ENCODE data around the gene FUNDC2. TPM values are rescaled to one million over a fixed set of nuclear protein-coding genes. Genes with fewer than 3 reads are reported as not detected.

FUNDC2 gene
- total and polyA plus RNA-seq, 2 of the 4 experiments (the other 2 are of a cell fraction), result 42.5 to 51.7 TPM

GRCh38 chrX:155056471-155056870 is 29.8 kb downstream of the FUNDC2 start:
- no peak overlapping the region for H3K9ac ChIP-seq (ENCODE audit: low read depth, low read length)
- CTCF ChIA-PET, result interaction anchor here (0.9 kb wide), 1 partner anchor 11 kb away, joined by 4 read pairs; no protein-coding TSS in a partner anchor
- dilution Hi-C loops (cut with HindIII; ENCODE audit: low sequenced_read_pairs, unreplicated experiment), result no loop called here

More at GRCh38 chrX:155056471-155056870, 29.8 kb downstream of the FUNDC2 start:
- Histone ChIP-seq H3K9me3 (ENCODE audit: control insufficient read depth, insufficient read depth, low read length) (no peaks in the 10 kb centered on the region), H2AK5ac (ENCODE audit: low read depth, low read length) (no peak overlapping the region), H3K36me3 (ENCODE audit: control insufficient read depth, insufficient read depth, low read length) (peaks cover 2% of the 10 kb centered on the region), H3K14ac (replicated peaks; ENCODE audit: low read depth, low read length) (no peak overlapping the region), H4K91ac (ENCODE audit: insufficient read depth, low read depth, low read length) (no peak overlapping the region), H4K8ac (ENCODE audit: low read depth in 2 of 2, low read length in 2 of 2) (no peak overlapping the region), H2BK15ac (ENCODE audit: low read depth, low read length) (no peak overlapping the region), H2AK9ac (replicated peaks; ENCODE audit: low read depth, low read length, poor library complexity) (no peak overlapping the region), H3K27me3 (ENCODE audit: control insufficient read depth, insufficient read depth, low read length) (no peaks in the 10 kb centered on the region), H3K56ac (ENCODE audit: extremely low read depth, insufficient read depth, low read length) (no peak overlapping the region), H3K18ac (ENCODE audit: low read depth, low read length) (no peak overlapping the region), H3K4me2 (ENCODE audit: low read depth, low read length) (no peak overlapping the region), H3K9me1 (ENCODE audit: insufficient read depth, low read length) (no peaks in the 10 kb centered on the region), H3K4me3 (ENCODE audit: insufficient read depth, low read depth, low read length) (no peak overlapping the region), H3K79me1 (ENCODE audit: low read depth in 1 of 2, low read length in 2 of 2) (no peaks in the 10 kb centered on the region), H2BK5ac (ENCODE audit: low read depth, low read length, poor library complexity, severe bottlenecking) (no peak overlapping the region), H2BK20ac (ENCODE audit: low read depth, low read length) (no peak overlapping the region), H3K4me1 (ENCODE audit: control insufficient read depth, insufficient read depth, low read length) (no peaks in the 10 kb centered on the region), H3K27ac (ENCODE audit: insufficient read depth, low read length) (no peak overlapping the region), H4K5ac (ENCODE audit: low read depth, low read length) (no peak overlapping the region), H3K23ac (ENCODE audit: low read depth, low read length) (no peak overlapping the region), H4K20me1 (ENCODE audit: insufficient read depth, low read length) (no peaks in the 10 kb centered on the region), H3K4ac (ENCODE audit: low read depth, low read length) (no peak overlapping the region), H2BK120ac (ENCODE audit: low read depth, low read length) (no peak overlapping the region), H2AFZ (replicated peaks; ENCODE audit: low read length, poor library complexity) (no peak overlapping the region)
- BruUV-seq (replicated peaks), result no TSS peak
- POLR2A ChIA-PET (ENCODE audit: unreplicated experiment), result no interaction called here
- ATAC-seq (ENCODE audit: low read depth) (no peak), DNase-seq (no peak)
- intact Hi-C loops (cut with micrococcal nuclease) (no loop called here), in situ Hi-C loops (cut with MboI; ENCODE audit: low sequenced_read_pairs) (loop anchor here (5.0 kb wide), 1 partner anchor 74 kb away; no protein-coding TSS in a partner anchor)
- TF ChIP-seq RAD21 (IDR thresholded peaks at IDR 0.05; ENCODE audit: low read length), result no peak
- no CpG with 5 or more reads among the region's 1 CpG for WGBS, 2 experiments (ENCODE audit: extremely low coverage in 2 of 2, insufficient read length in 1 of 2)

Data from IMR-90 (cell line).